Kidney epithelial cell (primary cell): ENCODE data around the gene LRRC4. TPM values are rescaled to one million over a fixed set of nuclear protein-coding genes. Genes with fewer than 3 reads are reported as not detected.

Source experiments
- DNase-seq: peaks from one replicate; pipeline ENCODE4 v3.0.0-alpha.2; 2010; ENCODE audit warnings: low read depth
- H3K27me3 ChIP-seq: 2 replicates; pipeline ENCODE4 v1.6.0; 2011; ENCODE audit warnings: low read length; ENCODE audit not compliant: control insufficient read depth, insufficient read depth
- H3K36me3 ChIP-seq: 2 replicates; pipeline ENCODE4 v1.5.1; 2011; ENCODE audit warnings: low read length; ENCODE audit not compliant: control insufficient read depth, insufficient read depth
- H3K4me3 ChIP-seq: 2 replicates; pipeline ENCODE4 v1.5.1; 2011; ENCODE audit warnings: low read depth, mild to moderate bottlenecking, control low read depth, low read length
- CTCF ChIP-seq: IDR thresholded peaks from 2 replicates; pipeline ENCODE4 v1.5.1; 2011; ENCODE audit warnings: mild to moderate bottlenecking, moderate library complexity, low read length, control low read depth, inconsistent platforms; ENCODE audit not compliant: insufficient read depth, poor library complexity, severe bottlenecking
- total RNA-seq: library from RNA; depleted of rRNA; stranded (reverse); fragments of >200 nt; gene quantifications from 2 replicates; pipeline ENCODE4 v1.2.3, GENCODE V29; 2015

Gene LRRC4
- total RNA-seq, 1 donor from 2014 or later: 0.46 TPM

- no peak for DNase-seq
- no peaks in the 10 kb centered on the region for H3K36me3 ChIP-seq
- no peaks in the 10 kb centered on the region for H3K27me3 ChIP-seq
- H3K4me3 ChIP-seq: no peak overlapping the region
- TF ChIP-seq CTCF: no peak
These were observed 24.5 kb downstream of the LRRC4 start for GRCh38 chr7:128006550-128007302.

GRCh38 chr7:128005759-128006159 is 25.5 kb downstream of the LRRC4 start:
- no peaks in the 10 kb centered on the region for H3K36me3 ChIP-seq
- no peaks in the 10 kb centered on the region for H3K27me3 ChIP-seq
- H3K4me3 ChIP-seq: no peak overlapping the region
- DNase-seq: no peak
- TF ChIP-seq CTCF: no peak

DNA sequence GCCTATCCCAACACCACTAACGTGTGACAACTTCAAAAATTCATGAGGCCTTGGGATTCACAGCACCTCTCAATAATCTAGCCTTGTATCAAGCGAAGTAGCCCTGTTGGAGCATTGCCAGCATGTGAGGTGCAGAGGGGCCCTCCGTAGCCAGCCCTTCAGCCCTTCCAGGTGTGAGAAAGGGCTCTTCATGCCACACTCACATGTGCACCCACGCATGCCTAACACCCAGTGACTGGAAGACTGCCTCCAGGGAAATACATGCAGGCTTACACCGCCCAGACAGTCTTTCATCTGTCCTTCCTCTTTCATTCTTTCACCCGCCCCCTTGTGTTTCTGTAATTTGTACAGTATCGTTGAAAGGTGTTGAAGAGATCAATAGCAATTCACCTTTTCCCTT is 26.1 kb downstream of the LRRC4 start:
- no peaks in the 10 kb centered on the region for H3K36me3 ChIP-seq
- no peaks in the 10 kb centered on the region for H3K27me3 ChIP-seq
- no peak for TF ChIP-seq CTCF
- DNase-seq: no peak
- no peak overlapping the region for H3K4me3 ChIP-seq

GRCh38 chr7:128004623-128005022 is 26.6 kb downstream of the LRRC4 start:
- Histone ChIP-seq H3K4me3 (no peak overlapping the region), H3K27me3 (no peaks in the 10 kb centered on the region), H3K36me3 (no peaks in the 10 kb centered on the region)
- DNase-seq: no peak
- TF ChIP-seq CTCF: no peak

- Histone ChIP-seq H3K36me3 (no peaks in the 10 kb centered on the region), H3K4me3 (no peak overlapping the region), H3K27me3 (no peaks in the 10 kb centered on the region)
- TF ChIP-seq CTCF: no peak
- no peak for DNase-seq
These were observed 27.4 kb downstream of the LRRC4 start for GRCh38 chr7:128003787-128004186.

GRCh38 chr7:128003167-128003566 is 28.1 kb downstream of the LRRC4 start:
- Histone ChIP-seq H3K27me3 (no peaks in the 10 kb centered on the region), H3K4me3 (no peak overlapping the region), H3K36me3 (no peaks in the 10 kb centered on the region)
- no peak for TF ChIP-seq CTCF
- DNase-seq: no peak
